NCI-H2029 (cell line): ENCODE data around the gene GCNT3.

ENCODE experiments used
- DNase-seq: peaks from one replicate; lab custom pipeline; 2025; lab: John Stamatoyannopoulos, UW

GCNT3 gene

GRCh38 chr15:59611276-59612260 is at the start of gene GCNT3:
Gene GCNT3 (plus strand): TSS chr15:59611783. CDS start chr15:59618239, 6,456 bp downstream.
- no peak for DNase-seq

DNA sequence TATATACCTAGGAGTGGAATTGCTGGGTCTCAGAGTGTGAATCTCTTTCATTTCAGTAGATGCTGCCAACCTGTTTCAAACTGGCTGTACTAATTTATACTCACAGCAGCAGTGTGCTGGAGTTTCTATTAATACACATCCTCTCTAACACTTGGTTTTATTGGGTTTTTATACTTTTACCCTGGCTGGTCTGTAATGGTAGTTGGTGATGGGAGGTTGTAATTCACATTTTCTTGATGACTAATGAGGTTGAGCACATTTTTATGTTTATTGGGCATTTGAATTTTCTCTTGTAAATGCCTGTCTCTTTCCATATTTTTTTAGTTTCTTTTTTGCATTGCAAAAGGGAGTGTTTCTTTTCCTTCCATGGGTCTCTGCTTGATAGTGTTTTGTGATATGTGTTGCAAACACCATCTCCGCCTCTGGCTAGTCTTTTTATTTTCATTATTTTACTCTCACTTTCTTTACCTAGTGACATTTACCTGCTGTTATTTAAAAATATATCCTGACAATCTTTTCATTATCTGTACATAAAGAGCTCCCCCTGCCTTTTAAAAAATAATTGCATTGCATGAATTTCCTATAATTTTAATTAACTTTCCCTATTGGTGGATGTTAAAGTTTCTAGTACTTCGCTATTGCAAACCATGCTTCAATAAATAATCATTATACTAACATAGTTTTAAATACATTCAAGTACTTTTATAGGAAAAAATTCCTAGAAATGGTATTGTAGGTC is 49.0 kb upstream of the GCNT3 start:
- no peak for DNase-seq

- DNase-seq, result no peak
Measured at GRCh38 chr15:59565299-59565698, 46.3 kb upstream of the GCNT3 start.

- DNase-seq, result no peak
Measured at GRCh38 chr15:59567324-59567723, 44.3 kb upstream of the GCNT3 start.

- no peak for DNase-seq
Measured at GRCh38 chr15:59569477-59569876, 42.1 kb upstream of the GCNT3 start.

DNA sequence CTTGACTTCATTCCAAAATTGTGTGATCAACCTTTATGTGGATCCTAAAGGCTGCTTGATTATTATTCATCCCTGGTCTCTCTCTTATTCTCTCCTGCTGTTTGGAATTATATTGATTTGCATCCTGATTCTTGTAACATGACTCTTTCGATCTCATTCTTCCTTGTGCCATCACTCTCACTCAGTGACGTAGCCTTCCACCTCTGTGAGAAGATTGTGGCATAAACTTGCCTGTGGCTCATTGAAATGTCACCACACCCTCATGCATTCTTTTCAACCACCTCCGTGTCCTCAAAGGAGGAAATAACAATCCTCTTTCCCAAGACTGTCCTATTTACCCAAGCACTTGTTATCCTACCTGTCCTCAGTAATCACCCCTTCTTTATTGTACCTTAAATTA is 41.3 kb upstream of the GCNT3 start:
- DNase-seq, result no peak

DNA sequence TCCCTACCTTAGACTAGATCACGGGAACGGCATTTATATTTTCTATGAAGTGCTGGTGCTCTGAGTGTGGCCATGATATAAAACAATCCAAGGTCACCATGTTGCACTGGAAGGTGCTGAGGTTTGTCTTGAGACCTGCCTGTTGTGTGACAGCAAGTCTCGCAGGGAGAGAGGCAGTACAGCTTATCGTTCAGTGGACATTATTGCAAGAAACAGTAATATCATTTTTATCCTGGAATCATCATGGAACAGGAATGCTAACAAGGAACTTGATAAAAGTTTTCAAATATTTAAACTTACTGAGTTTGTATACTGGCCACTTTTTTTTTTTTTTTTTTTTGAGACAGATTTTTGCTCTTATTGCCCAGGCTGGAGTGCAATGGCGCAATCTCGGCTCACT is 40.0 kb upstream of the GCNT3 start:
- DNase-seq, result no peak

- DNase-seq, result no peak
Measured at GRCh38 chr15:59583088-59583487, 28.5 kb upstream of the GCNT3 start.

DNA sequence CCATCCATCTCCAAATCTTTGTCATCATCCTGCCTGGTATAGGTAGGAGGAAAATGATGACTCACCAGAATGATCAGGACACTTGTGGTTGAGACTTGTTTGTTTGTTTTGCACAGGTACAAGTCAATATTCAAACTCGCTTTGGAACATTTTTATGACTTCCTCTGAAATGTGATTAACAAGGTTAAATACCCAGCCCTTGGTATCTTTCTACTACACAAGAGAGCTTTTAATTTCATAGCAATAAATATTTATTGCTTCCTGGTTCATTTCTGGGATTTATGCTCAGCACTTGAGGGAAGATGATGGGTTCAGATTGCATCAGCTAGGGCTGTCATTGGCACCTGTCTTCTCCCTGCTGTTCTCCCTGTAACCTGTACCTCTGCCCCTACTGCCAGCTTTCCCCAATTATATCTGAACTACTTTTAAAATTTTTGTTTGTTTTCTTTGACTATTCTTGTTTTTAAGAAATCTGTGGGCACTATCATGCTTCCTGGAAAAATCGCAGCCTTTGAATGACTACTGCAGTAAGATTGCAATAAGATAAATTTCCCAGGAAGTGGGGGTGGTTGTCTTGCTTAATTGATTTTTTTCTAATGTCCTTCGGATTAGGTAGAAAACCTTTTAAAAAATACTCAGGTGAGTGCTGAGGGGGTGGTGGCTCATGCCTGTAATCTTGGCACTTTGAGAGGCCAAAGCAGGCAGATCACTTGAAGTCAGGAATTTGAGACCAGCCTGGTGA is 24.3 kb upstream of the GCNT3 start:
- DNase-seq, result peak; percentile 69

DNA sequence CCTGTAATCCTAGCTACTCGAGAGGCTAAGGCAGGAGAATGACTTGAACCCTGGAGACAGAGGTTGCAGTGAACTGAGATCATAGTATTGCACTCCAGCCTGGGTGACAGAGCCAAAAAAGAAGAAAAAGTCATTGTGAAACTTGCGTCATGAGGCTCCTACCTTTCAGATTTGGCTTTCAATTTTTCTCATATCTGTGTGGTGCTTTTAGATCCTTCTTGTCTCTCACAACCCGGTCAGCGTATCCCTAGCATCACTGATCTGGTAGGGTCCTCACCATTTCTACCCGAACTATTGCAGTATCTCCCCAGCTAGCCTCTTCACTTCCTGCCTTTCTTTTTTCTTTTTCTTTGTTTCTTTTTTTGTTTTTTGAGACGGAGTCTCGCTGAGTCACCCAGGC is 21.6 kb upstream of the GCNT3 start:
- DNase-seq, result no peak

DNA sequence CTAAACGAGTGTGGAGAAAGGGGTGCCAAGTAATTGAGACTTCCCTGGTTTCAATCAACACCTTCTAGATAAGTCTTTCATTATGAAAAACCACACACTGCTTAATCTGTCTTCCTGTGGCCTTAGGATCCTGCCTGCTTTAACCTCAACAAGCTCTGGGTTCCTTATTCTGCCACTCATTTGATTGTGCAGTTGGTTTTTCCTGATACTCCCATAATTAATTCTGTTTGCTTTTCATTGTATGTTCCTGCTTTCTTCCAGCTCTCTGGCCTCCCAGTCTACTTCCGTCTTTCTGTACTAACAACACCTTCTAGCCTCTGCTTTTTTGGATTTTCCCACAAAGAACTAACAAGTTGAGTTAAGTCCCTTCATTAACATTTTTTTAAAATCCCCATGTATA is 20.2 kb upstream of the GCNT3 start:
- no peak for DNase-seq

DNA sequence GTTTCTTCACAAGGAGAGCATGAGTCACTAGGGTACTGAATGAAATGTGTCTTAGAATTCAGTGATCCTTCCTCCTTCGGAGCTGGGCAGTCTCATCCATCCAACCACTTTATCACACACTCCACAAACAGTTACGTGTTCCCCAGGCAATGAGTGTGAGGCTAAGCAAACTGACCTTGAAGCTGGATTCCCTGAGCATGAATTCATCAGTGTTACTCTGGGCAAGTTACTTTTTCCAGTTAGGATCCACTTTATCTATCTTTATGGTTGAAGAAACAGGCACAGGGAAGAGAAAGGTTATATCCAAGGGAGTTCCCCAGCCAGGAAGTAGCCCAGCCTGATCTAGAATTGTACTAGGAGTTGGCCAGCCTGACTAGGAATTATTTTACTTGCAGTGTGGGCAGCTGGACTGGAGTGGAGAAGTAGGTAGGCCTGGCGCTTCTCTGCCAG is 17.1 kb upstream of the GCNT3 start:
- no peak for DNase-seq

- no peak for DNase-seq
Measured at GRCh38 chr15:59594991-59595390, 16.6 kb upstream of the GCNT3 start.

- no peak for DNase-seq
Measured at GRCh38 chr15:59595434-59595915, 16.1 kb upstream of the GCNT3 start.

DNA sequence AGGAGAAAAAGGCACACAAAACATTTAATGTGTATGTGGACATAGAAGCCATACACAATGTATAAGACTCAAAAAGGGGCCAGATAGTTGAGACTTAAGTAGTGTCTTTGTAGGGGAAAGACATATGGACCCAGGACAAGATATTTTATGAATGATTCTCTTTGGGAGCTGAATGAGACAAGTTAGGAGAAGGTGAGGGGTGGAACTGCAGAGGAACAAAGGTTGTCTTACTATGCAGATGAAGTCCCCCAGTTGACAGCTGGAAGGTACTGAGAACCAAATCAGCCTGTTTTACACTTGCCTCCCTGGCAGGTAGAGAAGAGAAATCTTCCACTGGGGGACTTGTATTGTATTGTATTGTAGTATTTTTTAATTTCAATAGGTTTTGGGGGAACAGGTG is 14.9 kb upstream of the GCNT3 start:
- no peak for DNase-seq

DNA sequence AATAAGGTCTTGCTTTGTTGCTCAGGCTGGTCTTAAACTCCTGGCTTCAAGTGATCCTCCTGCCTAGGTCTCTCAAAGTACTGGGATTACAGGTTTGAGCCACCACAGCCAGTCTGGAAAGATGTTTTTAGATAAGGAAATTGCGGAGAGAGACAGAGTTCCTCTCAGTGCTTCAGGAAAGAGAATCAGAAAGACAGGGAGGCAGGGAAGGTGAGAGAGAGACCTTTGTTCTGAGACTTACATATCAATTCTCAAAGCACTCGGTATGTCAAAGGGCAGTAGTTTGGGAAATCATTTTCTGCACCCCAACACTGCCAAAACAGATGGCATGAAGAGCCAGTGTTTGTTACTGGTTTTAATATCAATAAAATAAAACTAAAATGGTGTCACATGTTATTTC is 13.1 kb upstream of the GCNT3 start:
- no peak for DNase-seq

GRCh38 chr15:59605994-59606393 is 5.6 kb upstream of the GCNT3 start:
- DNase-seq, result no peak

DNA sequence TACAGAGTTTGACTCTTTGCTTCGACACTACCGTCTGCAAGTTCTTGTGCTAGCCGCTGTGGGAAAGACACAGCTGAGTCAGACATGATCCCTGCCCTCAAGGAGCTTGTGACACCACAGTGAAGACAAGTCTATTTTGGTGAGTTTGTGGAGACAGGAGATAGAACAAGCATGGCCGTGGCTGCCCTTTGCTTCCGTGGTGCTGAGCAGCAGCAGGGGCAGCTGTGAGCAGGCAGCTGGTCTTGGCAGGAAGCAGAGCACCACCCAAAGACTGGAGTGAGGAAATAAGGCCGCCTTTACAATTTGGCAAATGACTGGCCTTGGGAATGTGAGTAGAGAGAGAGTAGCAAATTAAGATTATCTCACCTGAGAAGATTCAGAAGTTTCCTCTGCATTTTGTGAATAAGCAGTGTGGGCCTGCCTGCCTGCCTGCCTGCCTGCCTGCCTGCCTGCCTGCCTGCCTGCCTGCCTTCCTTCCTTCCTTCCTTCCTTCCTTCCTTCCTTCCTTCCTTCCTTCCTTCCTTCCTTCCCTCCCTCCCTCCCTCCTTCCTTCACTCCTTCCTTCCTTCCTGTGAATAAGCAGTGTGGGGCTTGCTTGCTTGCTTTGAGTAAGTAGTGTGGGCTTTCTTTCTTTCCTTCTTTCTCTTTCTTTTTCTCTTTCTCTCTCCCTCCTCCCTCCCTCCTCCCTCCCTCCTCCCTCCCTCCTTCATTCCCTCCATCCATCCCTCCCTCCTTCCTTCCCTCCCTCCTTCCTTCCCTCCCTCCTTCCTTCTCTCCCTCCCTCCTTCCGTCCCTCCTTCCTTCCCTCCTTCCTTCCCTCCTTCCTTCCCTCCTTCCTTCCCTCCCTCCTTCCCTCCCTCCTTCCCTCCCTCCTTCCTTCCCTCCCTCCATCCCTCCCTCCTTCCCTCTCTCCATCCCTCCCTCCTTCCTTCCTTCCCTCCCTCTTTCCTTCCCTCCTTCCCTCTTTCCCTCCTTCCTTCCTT is 1.6 kb upstream of the GCNT3 start:
- no peak for DNase-seq

DNA sequence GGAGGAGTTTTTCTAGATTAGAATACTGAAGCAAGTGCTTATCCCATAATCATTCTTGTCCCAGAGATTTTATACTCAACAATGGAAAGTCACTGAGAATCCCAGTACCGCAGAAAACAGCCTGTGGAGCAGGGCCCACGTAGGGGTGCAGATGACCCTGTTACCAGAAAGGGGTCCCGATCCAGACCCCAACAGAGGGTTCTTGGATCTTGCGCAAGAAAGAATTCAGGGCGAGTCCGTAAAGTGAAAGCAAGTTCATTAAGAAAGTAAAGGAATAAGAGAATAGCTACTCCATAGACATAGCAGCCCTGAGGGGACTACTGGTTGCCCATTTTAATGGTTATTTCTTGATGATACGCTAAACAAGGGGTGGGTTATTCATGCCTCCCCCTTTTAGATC is 2.6 kb downstream of the GCNT3 start:
- DNase-seq, result no peak

GRCh38 chr15:59615661-59616060 is 4.1 kb downstream of the GCNT3 start:
- DNase-seq, result no peak

DNA sequence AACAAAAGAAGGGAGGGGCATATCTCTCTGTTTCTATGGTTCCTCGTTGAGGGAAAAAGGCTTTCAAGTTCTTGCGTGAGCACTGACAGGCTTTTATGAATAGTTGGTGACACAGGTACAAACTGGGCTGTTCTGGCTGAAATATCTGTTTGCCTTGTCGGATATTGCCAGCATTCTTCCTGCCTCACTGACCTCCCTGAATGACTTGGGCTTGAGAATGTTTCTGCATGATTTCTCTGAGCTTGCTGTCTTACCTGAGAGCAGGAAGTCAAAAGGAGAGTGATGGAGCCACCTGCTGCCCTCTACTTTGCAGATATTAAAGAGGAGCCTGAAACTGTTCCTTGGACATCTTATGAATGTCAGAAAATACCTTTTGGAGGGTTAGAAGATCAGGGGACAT is 4.8 kb downstream of the GCNT3 start:
- peak; percentile 43 for DNase-seq
